Measurements from ENCODE around the gene METTL15.

Gene METTL15

DNA sequence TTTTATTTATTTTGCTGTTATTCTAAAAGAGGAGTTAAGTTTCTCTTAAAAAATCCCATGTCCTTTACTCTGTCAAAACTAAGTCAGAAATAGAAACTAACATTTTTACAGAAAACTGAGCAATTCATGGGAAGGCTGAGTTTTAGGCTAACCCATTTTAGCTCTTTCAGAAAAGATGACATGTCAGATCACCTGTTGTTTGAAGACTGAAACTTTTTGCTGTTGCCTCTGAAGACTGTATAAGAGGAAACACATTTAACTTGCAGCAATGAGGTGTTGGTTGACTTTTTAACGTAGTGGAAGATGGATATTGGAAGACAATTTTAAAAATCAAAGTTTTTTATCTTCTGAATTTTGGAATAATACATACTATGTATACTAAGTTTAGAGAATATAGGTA is 115.4 kb downstream of the METTL15 start:
- H3K27me3 ChIP-seq (ENCODE audit: control insufficient read depth, insufficient read depth, low read length), result no peaks in the 10 kb centered on the region
- H3K9ac ChIP-seq (ENCODE audit: low read length), result no peak overlapping the region
- H3K9me3 ChIP-seq (ENCODE audit: control insufficient read depth, low read depth, low read length), result no peaks in the 10 kb centered on the region
- H3K36me3 ChIP-seq (ENCODE audit: control insufficient read depth, low read depth, low read length), result no peaks in the 10 kb centered on the region
- H3K27ac ChIP-seq (ENCODE audit: low read length), result no peak overlapping the region
- no peak overlapping the region for H3K4me3 ChIP-seq (ENCODE audit: low read length)
- no peaks in the 10 kb centered on the region for H3K4me1 ChIP-seq (ENCODE audit: control insufficient read depth, low read depth, low read length)

- no peaks in the 10 kb centered on the region for H3K27me3 ChIP-seq (ENCODE audit: control insufficient read depth, insufficient read depth, low read length)
- no peaks in the 10 kb centered on the region for H3K4me1 ChIP-seq (ENCODE audit: control insufficient read depth, low read depth, low read length)
- H3K36me3 ChIP-seq (ENCODE audit: control insufficient read depth, low read depth, low read length), result no peaks in the 10 kb centered on the region
- no peak overlapping the region for H3K27ac ChIP-seq (ENCODE audit: low read length)
- no peaks in the 10 kb centered on the region for H3K9me3 ChIP-seq (ENCODE audit: control insufficient read depth, low read depth, low read length)
- H3K9ac ChIP-seq (ENCODE audit: low read length), result no peak overlapping the region
- H3K4me3 ChIP-seq (ENCODE audit: low read length), result no peak overlapping the region
Measured at GRCh38 chr11:28223994-28224393, 115.8 kb downstream of the METTL15 start.

GRCh38 chr11:28227460-28227859 is 119.3 kb downstream of the METTL15 start:
- Histone ChIP-seq H3K4me3 (ENCODE audit: low read length) (no peak overlapping the region), H3K9ac (ENCODE audit: low read length) (no peak overlapping the region), H3K4me1 (ENCODE audit: control insufficient read depth, low read depth, low read length) (no peaks in the 10 kb centered on the region)

DNA sequence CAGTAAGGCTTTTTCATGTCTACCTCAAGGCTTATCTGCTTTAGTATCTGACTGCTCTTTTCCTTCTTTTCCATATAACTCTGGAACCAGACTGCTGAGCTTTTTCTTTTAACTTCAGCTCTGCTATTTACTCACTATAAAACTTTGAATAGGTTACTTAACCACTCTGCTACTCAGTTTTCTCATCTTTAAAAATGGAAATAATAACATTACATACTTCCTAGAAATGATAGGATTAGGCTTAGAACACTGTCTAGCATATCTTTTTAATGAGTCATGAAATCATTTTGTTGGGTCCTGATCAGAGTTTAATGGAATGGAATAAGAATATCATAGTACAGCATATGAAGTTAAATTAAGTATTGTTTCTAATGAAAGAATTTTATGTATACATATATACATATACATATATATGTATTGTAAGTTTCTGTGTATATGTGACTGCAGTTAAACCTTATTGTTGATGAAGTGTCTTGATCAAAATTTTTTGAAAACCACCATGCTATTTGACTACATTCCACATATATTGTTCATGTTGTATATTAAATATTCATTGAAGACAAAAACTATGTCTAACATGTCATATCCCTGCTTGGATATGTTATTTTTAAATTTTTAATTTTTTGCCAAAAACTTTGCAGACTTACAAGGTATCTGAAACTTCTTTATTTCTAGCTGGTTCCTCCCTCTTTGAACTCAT is 120.2 kb downstream of the METTL15 start:
- Histone ChIP-seq H3K36me3 (ENCODE audit: control insufficient read depth, low read depth, low read length) (no peaks in the 10 kb centered on the region), H3K9ac (ENCODE audit: low read length) (no peak overlapping the region), H3K4me1 (ENCODE audit: control insufficient read depth, low read depth, low read length) (no peaks in the 10 kb centered on the region), H3K4me3 (ENCODE audit: low read length) (no peak overlapping the region), H3K27me3 (ENCODE audit: control insufficient read depth, insufficient read depth, low read length) (no peaks in the 10 kb centered on the region), H3K9me3 (ENCODE audit: control insufficient read depth, low read depth, low read length) (no peaks in the 10 kb centered on the region), H3K27ac (ENCODE audit: low read length) (no peak overlapping the region)

More at GRCh38 chr11:28227460-28227859, 119.3 kb downstream of the METTL15 start:
- Histone ChIP-seq H3K27ac (ENCODE audit: low read length) (no peak overlapping the region), H3K27me3 (ENCODE audit: control insufficient read depth, insufficient read depth, low read length) (no peaks in the 10 kb centered on the region), H3K36me3 (ENCODE audit: control insufficient read depth, low read depth, low read length) (no peaks in the 10 kb centered on the region), H3K9me3 (ENCODE audit: control insufficient read depth, low read depth, low read length) (no peaks in the 10 kb centered on the region)

DNA sequence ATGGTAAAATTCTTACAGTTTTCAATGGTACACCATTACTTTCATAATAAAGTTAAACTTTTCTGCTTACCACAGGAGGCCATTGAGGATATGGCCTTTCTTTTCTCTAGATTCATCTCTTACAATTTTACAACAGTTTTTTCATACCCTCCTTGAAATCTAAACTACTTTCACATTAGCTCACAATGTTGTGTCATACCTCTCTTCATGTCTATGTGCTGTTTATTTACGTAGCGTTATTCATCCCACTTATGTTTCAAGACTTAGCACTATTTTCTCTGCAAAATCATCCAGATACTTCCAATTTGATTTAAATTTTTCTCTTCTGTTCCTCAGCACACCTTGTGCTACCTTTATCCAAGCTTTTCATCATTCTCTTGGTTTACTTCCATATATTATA is 123.3 kb downstream of the METTL15 start:
- no peaks in the 10 kb centered on the region for H3K36me3 ChIP-seq (ENCODE audit: control insufficient read depth, low read depth, low read length)
- no peaks in the 10 kb centered on the region for H3K27me3 ChIP-seq (ENCODE audit: control insufficient read depth, insufficient read depth, low read length)
- H3K9ac ChIP-seq (ENCODE audit: low read length), result no peak overlapping the region
- no peaks in the 10 kb centered on the region for H3K4me1 ChIP-seq (ENCODE audit: control insufficient read depth, low read depth, low read length)
- H3K27ac ChIP-seq (ENCODE audit: low read length), result no peak overlapping the region
- H3K4me3 ChIP-seq (ENCODE audit: low read length), result no peak overlapping the region
- H3K9me3 ChIP-seq (ENCODE audit: control insufficient read depth, low read depth, low read length), result no peaks in the 10 kb centered on the region

DNA sequence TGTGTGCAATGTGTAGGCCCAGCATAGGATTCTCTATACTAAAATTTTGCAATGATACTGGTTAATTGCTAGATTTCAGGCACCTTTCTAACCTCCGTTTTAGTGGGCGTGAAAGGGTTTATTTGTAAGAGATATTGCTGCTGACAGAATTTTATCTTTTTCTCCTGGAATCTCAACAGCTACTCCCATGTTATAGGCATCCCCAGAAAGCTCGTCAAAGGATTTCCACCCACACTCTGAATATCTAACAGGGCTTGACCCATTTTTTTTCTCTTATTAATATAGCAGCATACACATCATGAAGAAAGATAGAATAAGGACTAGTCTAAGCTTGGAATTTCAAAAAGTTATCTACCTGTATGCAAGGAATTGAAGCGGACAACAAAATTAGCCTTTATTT is 124.5 kb downstream of the METTL15 start:
- Histone ChIP-seq H3K4me3 (ENCODE audit: low read length) (no peak overlapping the region), H3K27ac (ENCODE audit: low read length) (no peak overlapping the region), H3K9ac (ENCODE audit: low read length) (no peak overlapping the region), H3K9me3 (ENCODE audit: control insufficient read depth, low read depth, low read length) (no peaks in the 10 kb centered on the region), H3K27me3 (ENCODE audit: control insufficient read depth, insufficient read depth, low read length) (no peaks in the 10 kb centered on the region), H3K36me3 (ENCODE audit: control insufficient read depth, low read depth, low read length) (no peaks in the 10 kb centered on the region), H3K4me1 (ENCODE audit: control insufficient read depth, low read depth, low read length) (no peaks in the 10 kb centered on the region)

GRCh38 chr11:28241760-28242159 is 133.6 kb downstream of the METTL15 start:
- Histone ChIP-seq H3K27ac (ENCODE audit: low read length) (no peak overlapping the region), H3K4me1 (ENCODE audit: control insufficient read depth, low read depth, low read length) (no peaks in the 10 kb centered on the region), H3K9me3 (ENCODE audit: control insufficient read depth, low read depth, low read length) (no peaks in the 10 kb centered on the region), H3K27me3 (ENCODE audit: control insufficient read depth, insufficient read depth, low read length) (no peaks in the 10 kb centered on the region), H3K9ac (ENCODE audit: low read length) (no peak overlapping the region), H3K4me3 (ENCODE audit: low read length) (no peak overlapping the region), H3K36me3 (ENCODE audit: control insufficient read depth, low read depth, low read length) (no peaks in the 10 kb centered on the region)

DNA sequence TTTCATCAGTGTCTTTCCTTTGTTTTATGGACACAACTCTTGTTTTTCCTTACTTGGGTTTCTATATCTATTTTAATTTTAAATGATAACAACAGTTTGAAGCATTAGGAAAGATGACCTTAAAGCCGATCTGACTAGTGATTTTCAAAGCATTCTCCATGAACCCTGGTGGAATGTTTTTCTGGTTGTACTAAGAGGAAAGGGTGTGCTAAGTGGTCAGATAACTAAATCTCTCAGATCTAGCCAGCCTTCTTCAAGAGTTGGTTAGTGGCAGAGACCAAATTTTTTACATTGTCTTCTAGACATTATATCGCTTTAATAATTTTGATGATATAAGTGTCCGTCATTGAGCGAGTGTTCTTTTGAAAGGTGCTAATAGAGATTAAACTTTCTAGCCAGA is 134.4 kb downstream of the METTL15 start:
- Histone ChIP-seq H3K4me1 (ENCODE audit: control insufficient read depth, low read depth, low read length) (no peaks in the 10 kb centered on the region), H3K27ac (ENCODE audit: low read length) (no peak overlapping the region), H3K9me3 (ENCODE audit: control insufficient read depth, low read depth, low read length) (no peaks in the 10 kb centered on the region), H3K9ac (ENCODE audit: low read length) (no peak overlapping the region), H3K36me3 (ENCODE audit: control insufficient read depth, low read depth, low read length) (no peaks in the 10 kb centered on the region), H3K4me3 (ENCODE audit: low read length) (no peak overlapping the region), H3K27me3 (ENCODE audit: control insufficient read depth, insufficient read depth, low read length) (no peaks in the 10 kb centered on the region)

DNA sequence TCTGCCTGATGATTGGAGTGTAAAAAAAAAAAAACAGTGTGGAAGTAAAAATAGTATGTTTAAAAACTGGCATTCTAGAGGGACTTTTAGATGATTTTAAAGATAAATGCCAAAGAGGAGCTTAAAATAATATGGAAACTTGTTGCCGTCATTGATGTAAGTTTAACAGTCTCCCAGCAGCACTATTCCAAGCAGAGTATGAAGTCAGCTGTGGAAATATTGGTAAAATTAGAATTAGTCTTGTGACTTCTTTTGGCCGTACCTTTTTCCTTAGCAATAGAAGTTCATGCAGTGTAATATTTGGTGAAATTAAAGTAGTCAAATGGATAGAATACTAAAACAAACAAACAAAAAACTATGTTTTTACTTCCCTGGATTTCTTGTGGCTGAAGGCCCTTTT is 134.9 kb downstream of the METTL15 start:
- Histone ChIP-seq H3K27ac (ENCODE audit: low read length) (no peak overlapping the region), H3K27me3 (ENCODE audit: control insufficient read depth, insufficient read depth, low read length) (no peaks in the 10 kb centered on the region), H3K36me3 (ENCODE audit: control insufficient read depth, low read depth, low read length) (no peaks in the 10 kb centered on the region), H3K9ac (ENCODE audit: low read length) (no peak overlapping the region), H3K4me1 (ENCODE audit: control insufficient read depth, low read depth, low read length) (no peaks in the 10 kb centered on the region), H3K4me3 (ENCODE audit: low read length) (no peak overlapping the region), H3K9me3 (ENCODE audit: control insufficient read depth, low read depth, low read length) (no peaks in the 10 kb centered on the region)

DNA sequence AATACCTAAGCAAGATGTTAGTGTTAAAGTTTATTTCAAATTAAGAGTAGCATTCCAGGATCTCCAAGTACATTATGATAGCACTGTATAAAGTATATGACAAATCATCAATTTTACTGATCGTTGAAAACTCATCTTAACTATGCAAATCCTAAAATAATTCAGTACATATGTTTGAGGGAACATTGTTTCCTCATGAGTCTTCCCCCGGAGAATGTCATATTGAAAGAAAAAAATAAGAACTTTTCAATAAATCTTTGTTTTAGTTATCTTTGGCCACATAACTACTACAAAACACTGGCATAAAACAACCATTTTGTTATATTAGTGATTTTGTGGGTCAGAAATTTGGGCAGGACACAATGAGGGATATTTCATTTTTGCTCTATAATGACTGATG is 135.4 kb downstream of the METTL15 start:
- Histone ChIP-seq H3K27me3 (ENCODE audit: control insufficient read depth, insufficient read depth, low read length) (no peaks in the 10 kb centered on the region), H3K4me3 (ENCODE audit: low read length) (no peak overlapping the region), H3K27ac (ENCODE audit: low read length) (no peak overlapping the region), H3K4me1 (ENCODE audit: control insufficient read depth, low read depth, low read length) (no peaks in the 10 kb centered on the region), H3K36me3 (ENCODE audit: control insufficient read depth, low read depth, low read length) (no peaks in the 10 kb centered on the region), H3K9me3 (ENCODE audit: control insufficient read depth, low read depth, low read length) (no peaks in the 10 kb centered on the region), H3K9ac (ENCODE audit: low read length) (no peak overlapping the region)

DNA sequence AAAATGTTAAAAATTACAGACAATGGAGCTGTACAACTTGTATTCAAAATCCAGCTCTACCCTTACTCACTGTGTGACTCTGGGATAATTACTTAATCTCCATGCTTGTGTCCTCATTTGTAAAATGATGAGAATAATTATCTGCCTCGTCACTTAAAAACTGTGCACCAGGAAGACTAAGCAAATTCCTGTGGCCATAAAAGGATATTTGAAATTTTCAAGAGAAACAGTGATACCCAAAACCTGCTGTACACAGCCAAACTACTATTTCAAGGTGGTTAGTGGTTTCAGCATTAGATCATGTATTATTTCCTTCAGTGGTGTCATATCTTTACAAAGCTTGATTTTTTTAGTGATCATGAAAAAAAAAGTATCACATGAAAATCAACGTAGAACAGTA is 136.9 kb downstream of the METTL15 start:
- H3K27me3 ChIP-seq (ENCODE audit: control insufficient read depth, insufficient read depth, low read length), result no peaks in the 10 kb centered on the region
- no peak overlapping the region for H3K4me3 ChIP-seq (ENCODE audit: low read length)
- no peaks in the 10 kb centered on the region for H3K36me3 ChIP-seq (ENCODE audit: control insufficient read depth, low read depth, low read length)
- no peak overlapping the region for H3K9ac ChIP-seq (ENCODE audit: low read length)
- no peaks in the 10 kb centered on the region for H3K9me3 ChIP-seq (ENCODE audit: control insufficient read depth, low read depth, low read length)
- H3K4me1 ChIP-seq (ENCODE audit: control insufficient read depth, low read depth, low read length), result no peaks in the 10 kb centered on the region
- H3K27ac ChIP-seq (ENCODE audit: low read length), result no peak overlapping the region

DNA sequence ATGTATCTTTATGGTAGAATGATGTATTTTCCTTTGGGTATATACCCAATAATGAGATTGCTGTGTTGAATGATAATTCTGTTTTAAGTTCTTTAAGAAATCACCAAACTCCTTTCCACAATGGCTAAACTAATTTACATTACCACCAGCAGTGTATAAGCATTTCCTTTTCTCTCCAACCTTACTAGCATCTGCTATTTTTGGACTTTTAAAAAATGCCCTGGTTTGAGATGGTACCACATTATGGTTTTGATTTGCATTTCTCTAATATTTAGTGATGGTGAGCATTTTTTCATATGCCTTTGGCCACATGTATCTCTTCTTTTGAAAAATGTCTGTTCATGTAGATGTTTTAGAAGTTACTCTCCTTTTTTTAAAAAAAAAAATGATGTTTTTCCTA is 142.0 kb downstream of the METTL15 start:
- Histone ChIP-seq H3K4me1 (ENCODE audit: control insufficient read depth, low read depth, low read length) (no peaks in the 10 kb centered on the region), H3K27me3 (ENCODE audit: control insufficient read depth, insufficient read depth, low read length) (no peaks in the 10 kb centered on the region), H3K9ac (ENCODE audit: low read length) (no peak overlapping the region), H3K27ac (ENCODE audit: low read length) (no peak overlapping the region), H3K9me3 (ENCODE audit: control insufficient read depth, low read depth, low read length) (no peaks in the 10 kb centered on the region), H3K4me3 (ENCODE audit: low read length) (no peak overlapping the region), H3K36me3 (ENCODE audit: control insufficient read depth, low read depth, low read length) (no peaks in the 10 kb centered on the region)
